HG03565 (cell line): ENCODE data around the gene FAM171A1.
A peak's percentile ranks its signal among the peaks of the same experiment; 100 is the strongest.

Experiments used
- ATAC-seq: cut with Tn5 transposase; IDR thresholded peaks from one replicate; pipeline ENCODE4 v1.9.1; 2021; ENCODE audit warnings: mild to moderate bottlenecking, moderate library complexity; ENCODE audit not compliant: unreplicated experiment

FAM171A1 gene

GRCh38 chr10:15253951-15254807, 116.9 kb downstream of the FAM171A1 start:
- ATAC-seq = peak; percentile 42

- ATAC-seq = no peak
Observed at GRCh38 chr10:15252396-15252795, 118.7 kb downstream of the FAM171A1 start.

- ATAC-seq = no peak
Observed at GRCh38 chr10:15251791-15252380, 119.2 kb downstream of the FAM171A1 start.

GRCh38 chr10:15245530-15245929, 125.6 kb downstream of the FAM171A1 start:
- no peak for ATAC-seq

- no peak for ATAC-seq
Observed at GRCh38 chr10:15244635-15245197, 126.4 kb downstream of the FAM171A1 start.

GRCh38 chr10:15242261-15242840, 128.7 kb downstream of the FAM171A1 start:
- no peak for ATAC-seq

GRCh38 chr10:15241306-15241705, 129.8 kb downstream of the FAM171A1 start:
- no peak for ATAC-seq

GRCh38 chr10:15238555-15239335, 132.3 kb downstream of the FAM171A1 start:
- ATAC-seq = no peak

GRCh38 chr10:15237351-15237750, 133.7 kb downstream of the FAM171A1 start:
- no peak for ATAC-seq

- ATAC-seq = no peak
Observed at GRCh38 chr10:15236340-15236739, 134.7 kb downstream of the FAM171A1 start.

GRCh38 chr10:15232279-15232678, 138.8 kb downstream of the FAM171A1 start:
- ATAC-seq = no peak

GRCh38 chr10:15231426-15231825, 139.7 kb downstream of the FAM171A1 start:
- ATAC-seq = no peak

GRCh38 chr10:15230257-15230656, 140.8 kb downstream of the FAM171A1 start:
- no peak for ATAC-seq

GRCh38 chr10:15229268-15229667, 141.8 kb downstream of the FAM171A1 start:
- ATAC-seq = no peak

- no peak for ATAC-seq
Observed at GRCh38 chr10:15228426-15228825, 142.7 kb downstream of the FAM171A1 start.

- ATAC-seq = no peak
Observed at GRCh38 chr10:15227611-15228372, 143.3 kb downstream of the FAM171A1 start.

GRCh38 chr10:15225511-15225910, 145.6 kb downstream of the FAM171A1 start:
- no peak for ATAC-seq

- ATAC-seq = no peak
Observed at GRCh38 chr10:15224948-15225347, 146.1 kb downstream of the FAM171A1 start.

- no peak for ATAC-seq
Observed at GRCh38 chr10:15223174-15223573, 147.9 kb downstream of the FAM171A1 start.

- ATAC-seq = no peak
Observed at GRCh38 chr10:15222511-15222910, 148.6 kb downstream of the FAM171A1 start.
